ENCODE results near the gene EPYC.

EPYC gene

DNA sequence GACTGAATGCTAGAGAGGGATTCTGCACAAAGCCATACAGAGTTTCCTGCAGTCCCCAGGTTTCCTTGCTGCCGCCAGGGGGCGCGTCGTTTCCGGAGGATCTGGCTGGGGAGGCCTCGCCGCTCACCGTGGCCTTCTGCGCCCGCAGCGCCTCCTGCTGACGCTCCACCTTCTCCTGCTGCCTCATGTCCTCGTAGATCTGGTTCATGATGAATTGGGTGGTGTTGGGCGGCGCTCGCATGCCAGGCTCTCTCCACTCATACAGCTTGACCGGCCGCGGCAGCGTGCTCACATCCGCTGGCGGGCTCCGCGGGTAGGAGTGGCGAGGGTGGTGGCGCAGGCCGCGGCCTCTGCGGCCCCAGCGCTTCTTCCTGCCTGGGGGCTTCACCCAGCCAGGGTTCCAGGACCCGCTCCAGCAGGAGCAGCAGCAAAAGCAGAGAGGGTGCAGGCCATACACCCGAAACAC is 50.8 kb downstream of the EPYC start:
- no peak for DNase-seq

- DNase-seq: no peak
Observed at GRCh38 chr12:90951432-90952105, 53.2 kb downstream of the EPYC start.

- no peak for DNase-seq
Observed at GRCh38 chr12:90947869-90948268, 56.9 kb downstream of the EPYC start.

- DNase-seq: no peak
Observed at GRCh38 chr12:90945070-90945649, 59.6 kb downstream of the EPYC start.

DNA sequence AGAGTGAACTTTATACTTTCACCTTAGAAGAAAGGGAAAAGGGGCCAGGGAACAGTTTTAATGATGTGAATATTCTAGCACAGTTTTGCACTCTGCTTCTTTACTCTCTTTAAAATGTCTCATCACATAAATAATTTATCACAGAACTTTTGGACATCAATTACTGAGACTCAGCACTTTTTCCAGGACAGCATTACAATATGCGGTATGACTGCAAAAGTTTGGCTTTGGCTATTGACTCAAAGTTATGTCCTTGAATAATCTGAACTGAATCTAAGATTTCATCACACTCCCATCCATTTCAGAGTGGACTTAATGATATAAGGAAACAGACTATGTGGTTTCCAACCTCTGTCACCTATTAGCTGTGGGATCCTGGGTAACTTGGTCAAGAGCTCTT is 61.5 kb downstream of the EPYC start:
- no peak for DNase-seq

GRCh38 chr12:90940872-90941499 is 63.8 kb downstream of the EPYC start:
- DNase-seq: no peak

DNA sequence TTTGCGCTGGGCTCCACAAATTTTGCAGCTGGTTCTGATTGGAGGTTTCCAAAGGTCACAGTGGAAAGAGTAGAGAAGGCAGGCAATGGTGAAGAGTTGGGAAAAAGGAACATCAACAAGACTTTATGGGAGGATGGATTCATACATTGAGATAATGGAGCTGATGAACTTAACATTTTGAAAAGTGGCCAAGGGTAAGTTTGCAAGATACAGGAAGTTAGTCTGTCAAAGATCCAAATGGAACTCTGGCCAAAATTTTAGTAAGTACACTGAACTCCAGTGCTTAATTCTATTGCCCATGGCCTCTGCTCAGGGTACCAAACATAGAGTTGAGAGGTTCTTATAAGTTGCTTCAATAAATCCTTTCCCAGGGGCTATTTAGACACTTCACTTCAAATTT is 65.4 kb downstream of the EPYC start:
- DNase-seq: no peak

DNA sequence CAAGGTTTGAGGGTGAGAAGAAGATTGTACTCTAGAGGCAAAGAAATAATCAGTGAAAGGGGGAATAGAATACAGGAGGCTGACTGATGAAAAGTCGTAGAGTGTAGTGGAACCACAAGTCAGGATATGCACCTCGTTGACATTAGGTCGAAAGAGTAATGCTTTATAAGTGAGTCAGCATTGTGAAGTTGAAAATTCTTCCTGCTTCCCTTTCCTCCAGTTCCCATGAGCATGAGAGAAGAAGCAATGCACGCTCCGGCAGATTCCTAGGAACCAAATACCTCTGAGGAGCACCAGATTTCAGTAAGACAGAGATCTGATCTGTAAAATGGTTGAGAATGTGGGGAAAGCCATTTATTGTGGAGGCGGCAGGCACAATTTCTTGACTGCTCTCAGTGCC is 66.3 kb downstream of the EPYC start:
- no peak for DNase-seq

DNA sequence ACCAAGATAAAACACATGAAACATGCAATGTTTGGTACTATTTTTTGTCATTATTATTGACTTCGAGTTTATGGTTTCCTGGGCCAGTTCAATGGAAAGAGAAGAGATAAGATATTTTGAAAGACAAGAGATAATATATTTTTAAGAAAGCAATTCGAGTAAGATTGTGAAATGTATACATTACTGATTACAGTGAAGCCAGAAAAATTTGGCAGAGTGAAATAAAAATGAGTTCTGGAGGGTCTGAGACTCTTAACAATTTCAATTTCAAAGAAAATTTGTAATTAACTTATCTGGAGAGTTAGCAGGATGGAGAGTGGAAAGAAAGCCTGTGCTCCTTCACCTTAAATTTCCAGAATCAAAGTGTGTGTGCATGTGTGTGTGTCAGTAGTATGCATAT is 67.1 kb downstream of the EPYC start:
- DNase-seq: no peak

DNA sequence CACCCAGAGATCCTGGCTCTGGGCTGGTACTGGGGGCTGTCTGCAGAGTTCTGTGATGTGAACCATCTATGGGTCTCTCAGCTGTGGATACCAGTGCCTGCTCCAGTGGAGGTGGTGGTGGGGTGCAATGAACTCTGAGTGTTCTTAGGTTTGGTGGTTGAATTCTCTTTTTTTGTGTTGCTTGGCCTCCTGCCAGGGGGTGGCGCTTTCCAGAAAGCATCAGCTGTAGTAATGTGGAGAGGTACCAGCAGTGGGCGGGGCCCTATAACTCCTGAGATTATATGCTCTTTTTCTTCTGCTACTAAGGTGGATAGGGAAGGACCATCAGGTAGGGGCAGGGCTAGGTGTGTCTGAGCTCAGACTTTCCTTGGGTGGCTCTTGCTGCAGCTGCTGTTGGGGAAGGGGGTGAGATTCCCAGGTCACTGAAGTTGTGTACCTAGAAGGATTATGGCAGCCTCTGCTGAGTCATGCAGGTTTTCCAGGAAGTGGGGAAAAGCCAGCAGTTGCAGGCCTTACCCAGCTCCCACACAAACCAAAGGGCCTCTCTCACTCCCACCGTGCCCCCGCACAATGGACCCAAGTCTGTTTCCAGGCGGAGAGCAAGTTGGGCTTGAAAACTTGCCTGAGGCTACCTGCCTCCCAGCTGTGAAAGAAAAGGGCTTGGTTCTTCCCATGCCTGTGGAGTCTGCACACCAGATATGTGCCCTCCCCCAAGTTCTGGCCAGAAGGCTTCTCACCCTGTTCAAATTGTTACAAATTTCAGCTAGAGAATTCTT is 68.4 kb downstream of the EPYC start:
- DNase-seq: no peak

GRCh38 chr12:90925562-90925961 is 79.2 kb downstream of the EPYC start:
- DNase-seq: no peak

DNA sequence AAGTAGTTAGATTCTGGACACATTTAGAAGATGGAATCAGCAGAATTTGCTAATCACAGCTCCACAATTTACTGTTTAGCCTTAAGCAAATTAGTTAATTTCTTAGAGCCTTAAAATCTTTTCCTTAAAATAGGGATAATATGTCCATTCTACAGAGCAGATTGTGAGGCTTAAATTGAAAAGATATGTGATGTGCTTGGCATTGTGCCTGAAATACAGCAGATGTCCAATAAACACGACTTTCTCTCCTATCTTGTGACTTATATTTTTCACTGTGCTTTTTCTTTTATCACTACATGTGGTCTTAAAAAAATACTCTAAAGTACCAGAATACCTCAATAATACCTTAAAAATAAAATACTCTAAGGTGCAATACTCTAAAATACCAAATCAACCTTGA is 80.4 kb downstream of the EPYC start:
- no peak for DNase-seq

- DNase-seq: no peak
Observed at GRCh38 chr12:90922145-90922627, 82.6 kb downstream of the EPYC start.

DNA sequence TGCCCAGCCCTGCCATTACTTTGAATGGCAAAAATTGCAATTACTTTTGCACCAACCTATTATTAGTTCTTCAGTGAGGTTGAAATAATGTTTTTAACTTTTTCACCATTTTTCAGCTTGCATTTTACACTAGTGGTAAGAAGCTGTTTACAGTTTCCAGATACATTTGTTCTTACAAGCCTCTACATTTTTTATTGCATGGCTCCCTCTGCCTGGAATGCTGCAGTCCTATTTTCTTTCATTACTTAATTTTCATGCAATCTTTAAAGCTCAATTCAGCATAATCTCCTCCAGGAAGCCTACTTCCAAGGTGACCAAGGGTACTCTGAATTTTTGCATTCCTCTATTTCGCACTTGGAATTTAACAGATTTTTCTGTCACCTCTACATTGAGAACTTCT is 83.2 kb downstream of the EPYC start:
- DNase-seq: no peak

DNA sequence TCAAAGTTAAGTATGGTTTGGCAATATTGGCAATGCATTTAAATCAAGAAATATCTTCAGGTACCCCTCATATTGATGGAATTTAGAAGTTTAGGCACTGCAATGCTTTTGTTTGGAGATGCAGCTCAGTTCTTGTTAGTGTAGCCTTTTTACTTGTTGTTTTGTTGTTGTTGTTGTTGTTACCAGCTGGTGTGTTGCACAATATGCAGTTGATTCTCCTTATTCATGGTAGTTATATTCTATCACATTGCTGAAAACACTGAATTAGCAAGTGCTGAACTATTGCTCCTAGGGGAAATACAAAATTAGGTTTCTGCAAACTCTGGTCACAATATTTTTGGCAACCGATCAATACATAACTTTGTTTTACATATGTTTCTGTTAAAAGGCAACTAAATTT is 84.5 kb downstream of the EPYC start:
- no peak for DNase-seq

GRCh38 chr12:90917431-90917830 is 87.3 kb downstream of the EPYC start:
- no peak for DNase-seq

GRCh38 chr12:90916516-90916915 is 88.3 kb downstream of the EPYC start:
- no peak for DNase-seq

DNA sequence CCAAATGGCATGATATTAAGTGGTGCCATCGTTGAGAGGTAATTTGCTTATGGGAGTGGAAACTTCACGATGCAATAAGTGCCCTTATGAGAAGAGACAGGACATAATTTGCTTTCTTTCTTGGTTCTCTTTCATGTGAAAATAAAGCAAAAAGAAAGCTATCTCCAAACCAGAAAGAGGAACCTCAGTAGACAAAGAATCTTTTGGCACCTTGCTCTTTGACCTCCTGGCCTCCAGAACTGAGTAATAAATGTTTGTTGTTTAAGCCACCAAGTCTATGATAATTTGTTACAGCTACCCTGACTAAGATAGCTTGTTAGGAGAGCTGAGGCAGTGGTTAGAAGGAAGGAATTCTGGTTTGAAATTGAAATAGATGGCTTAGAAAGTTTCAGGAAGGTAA is 89.4 kb downstream of the EPYC start:
- DNase-seq: no peak
